NCI-H69 (cell line): ENCODE results near the gene ZNF254.
A peak's percentile ranks its signal among the peaks of the same experiment; 100 is the strongest.
"Not testable (repeated sequence)": the region's sequence is repeated elsewhere in the genome, so short reads cannot be mapped to it uniquely, and the experiment has no call there.

Source experiments
- DNase-seq: peaks from one replicate; lab custom pipeline; 2025; lab: John Stamatoyannopoulos, UW

Gene ZNF254

DNA sequence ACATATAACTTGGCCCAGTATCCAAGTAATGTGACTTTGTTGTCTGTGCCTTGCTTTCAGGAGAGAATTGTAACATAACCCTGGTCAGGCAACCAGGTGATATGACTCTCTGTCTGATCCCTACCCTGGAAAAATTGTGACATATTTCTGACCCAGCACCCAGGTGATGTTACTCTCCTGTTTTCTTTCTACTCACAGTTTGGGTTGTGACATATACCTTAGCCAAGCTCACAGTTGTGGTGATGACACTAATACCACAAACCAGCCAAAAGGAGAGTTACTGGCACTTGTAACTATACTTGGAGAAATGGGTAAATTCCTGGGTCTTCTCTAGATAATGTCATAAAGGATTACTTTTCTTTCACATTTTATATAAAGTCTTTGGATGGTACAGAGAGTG is 14.3 kb upstream of the ZNF254 start:
- no peak for DNase-seq

DNA sequence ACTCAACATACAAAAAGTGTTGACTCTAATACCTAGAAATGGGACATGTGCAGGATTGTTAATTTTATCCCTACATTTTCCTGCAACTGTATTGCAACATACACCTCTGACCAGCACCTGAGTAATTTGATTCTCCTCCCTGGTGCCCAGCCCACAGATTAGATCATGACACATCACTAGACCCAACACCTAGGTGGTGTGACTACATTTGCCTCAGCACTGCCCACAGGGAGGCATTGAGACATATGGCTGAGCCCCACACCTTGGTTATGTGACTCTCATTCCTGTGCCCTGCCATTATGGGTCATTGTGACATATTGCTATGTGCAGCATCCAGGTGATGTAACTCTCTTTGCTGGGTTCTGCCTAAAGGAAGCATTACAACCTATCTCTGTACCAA is 13.2 kb upstream of the ZNF254 start:
- no peak for DNase-seq

DNA sequence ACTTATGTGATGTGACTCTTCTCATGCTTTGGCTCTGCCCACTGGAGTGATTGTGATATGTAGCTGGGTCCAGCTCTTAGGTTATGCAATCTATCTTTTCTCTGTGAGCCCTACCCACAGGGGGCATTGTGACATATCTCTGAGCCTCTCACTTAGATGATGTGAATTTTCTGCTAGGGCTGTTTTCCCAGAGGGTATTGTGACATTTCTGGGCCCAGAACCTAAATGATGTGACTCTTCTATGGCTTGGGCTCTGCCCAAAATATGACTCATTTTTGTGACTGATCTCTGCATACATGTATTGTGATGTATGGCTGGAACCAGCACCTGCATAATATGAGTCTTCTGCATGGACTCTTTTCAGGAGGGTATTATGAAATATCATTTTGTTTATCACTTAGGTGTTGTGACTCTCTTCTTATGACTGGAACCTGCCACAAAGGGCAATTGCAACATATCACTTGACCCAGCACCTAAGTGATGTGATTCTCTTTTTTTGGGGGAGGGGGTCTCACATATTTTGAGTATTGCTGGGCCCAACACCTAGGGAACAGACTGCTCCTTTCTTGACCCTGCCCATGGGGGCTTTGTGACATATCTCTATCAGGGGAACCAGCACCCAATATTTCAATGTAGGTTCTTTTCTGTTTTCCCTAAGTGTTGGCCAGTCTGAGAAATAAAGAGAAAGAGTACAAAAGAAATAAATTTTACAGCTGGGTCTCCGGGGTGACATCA is 12.1 kb upstream of the ZNF254 start:
- DNase-seq = no peak

DNA sequence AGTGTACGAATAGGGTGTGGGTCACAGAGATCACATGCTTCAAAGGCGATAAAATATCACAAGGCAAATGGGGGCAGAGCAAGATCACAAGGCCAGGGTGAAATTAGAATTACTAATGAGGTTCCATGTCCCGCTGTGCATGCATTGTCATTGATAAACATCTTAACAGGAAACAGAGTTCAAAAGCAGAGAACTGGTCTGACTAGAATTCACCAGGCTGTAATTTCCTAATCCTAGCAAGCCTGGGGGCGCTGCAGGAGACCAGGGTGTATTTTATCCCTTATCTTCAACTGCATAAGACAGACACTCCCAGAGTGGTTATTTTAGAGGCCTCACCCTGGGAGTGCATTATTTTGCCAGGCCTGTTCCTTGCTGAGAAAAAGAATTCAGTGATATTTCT is 11.5 kb upstream of the ZNF254 start:
- DNase-seq = not testable (repeated sequence)

DNA sequence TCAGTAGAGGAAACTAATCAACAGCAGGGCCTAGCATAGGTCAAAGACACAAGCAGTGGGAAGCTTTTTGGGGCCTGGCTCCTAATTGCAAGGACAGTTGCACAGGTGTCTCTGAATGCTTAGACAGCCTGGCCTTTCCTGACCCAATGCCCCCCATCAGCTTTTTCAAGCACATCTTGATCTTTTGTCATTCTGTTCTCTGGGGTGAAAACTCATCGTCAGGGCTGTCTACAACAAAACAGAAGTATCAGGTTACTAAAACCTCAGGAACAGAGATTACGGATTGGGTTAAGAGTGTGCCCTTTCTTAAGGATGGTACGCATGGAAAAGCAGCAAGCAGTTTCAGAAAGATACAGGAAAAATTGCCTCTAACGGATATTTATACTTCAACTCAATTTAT is 8.3 kb upstream of the ZNF254 start:
- DNase-seq = no peak

DNA sequence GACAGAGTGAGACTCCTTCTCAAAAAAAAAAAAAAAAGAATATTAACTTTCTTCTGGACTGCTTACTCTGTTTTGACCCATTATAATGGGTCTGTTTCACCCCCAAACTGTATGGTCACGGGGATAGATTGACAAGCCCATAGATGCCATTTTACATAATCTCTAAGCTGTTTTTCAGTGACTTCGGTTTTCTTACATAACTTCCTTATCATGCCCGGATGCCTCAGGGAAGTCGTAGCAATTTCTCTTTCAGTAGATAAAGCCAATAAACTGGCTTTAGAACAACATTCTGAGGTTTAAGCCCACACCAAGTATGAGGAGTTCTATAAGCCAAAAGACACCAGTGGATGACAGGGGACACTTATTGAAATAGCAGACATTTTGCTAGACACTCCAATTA is 5.9 kb upstream of the ZNF254 start:
- DNase-seq = no peak

DNA sequence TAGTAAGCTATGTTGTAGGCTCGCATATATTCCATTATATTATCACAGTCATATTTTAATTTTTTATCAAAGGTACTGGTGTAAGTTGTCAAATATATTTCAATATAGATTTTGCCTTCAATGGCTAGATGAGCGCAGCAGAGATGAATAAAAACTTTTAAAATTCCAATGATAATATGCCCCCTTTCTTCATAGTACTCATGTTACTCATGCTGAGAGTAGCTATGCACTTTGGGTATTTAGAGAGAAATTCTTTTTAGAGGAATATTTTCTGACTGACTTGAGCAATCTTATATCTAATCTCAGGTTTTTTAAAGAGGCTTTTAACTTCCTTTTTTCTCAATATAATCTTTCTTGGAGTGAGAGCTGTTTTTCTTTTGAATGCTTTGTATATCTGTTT is 11.4 kb downstream of the ZNF254 start:
- DNase-seq = no peak

DNA sequence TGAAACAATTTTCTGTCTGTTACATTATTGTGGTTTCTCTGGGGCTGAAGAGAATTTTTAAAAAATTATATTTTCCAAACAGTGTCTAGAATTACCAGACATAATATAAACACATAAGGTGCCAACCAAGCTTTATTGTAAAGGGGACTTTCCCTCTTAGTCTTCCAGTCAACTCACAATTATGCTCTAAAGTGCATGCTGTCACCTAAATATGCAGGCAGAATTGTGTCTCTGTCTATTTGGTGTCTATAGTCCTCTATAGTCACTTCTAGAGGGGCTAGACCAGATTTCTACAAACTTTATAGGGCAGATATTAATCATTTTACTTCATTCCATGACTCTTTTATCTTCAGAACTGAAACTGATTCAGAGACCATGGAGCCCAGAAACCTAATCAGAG is 12.8 kb downstream of the ZNF254 start:
- DNase-seq = no peak

DNA sequence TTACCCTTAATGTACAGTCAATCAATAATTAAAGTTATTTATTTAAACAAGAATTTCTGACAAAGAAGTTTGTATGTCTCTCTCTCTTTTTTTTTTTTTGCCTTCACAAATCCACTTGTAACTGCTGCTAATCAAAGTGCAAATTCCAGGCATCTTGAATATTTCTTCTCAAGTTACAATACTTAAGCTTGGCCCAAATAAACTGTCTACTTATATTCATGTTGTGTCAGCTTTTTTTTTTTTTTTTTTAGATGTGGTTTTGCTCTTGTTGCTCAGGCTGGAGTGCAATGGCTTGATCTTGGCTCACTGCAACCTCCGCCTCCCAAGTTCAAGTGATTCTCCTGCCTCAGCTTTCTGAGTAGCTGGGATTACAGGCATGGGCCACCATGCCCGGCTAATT is 13.6 kb downstream of the ZNF254 start:
- DNase-seq = not testable (repeated sequence)

DNA sequence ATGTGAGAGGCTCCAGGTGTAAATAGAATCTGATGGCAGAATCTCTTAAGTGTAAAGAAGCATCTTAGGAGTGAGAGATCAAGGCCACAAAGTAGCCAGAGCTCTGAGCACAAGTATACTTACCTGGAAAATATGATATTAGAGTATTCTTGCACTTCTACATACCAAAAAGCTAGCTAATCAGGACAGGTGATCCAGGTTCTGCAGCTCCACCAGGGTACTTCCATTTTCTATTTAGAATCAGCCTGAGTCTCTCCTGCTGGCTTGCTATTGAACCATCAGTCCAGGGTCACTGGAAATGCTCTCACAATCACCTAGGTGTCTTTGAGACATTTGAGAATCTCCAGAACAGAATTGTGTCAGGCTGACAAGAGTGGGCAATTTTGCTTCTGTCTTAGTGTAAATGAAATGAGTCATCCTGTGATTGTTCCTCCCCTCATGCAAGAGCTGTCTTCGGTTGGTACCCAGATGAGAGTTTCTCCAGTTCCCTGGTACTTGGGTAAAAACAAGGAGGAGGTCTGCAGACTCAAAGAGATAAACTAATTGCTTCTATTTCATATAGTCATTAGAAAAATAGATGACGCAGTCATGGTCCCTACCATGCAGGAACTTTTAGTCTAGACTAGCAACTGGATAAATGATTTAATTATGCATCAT is 14.6 kb downstream of the ZNF254 start:
- peak; percentile 24 for DNase-seq

DNA sequence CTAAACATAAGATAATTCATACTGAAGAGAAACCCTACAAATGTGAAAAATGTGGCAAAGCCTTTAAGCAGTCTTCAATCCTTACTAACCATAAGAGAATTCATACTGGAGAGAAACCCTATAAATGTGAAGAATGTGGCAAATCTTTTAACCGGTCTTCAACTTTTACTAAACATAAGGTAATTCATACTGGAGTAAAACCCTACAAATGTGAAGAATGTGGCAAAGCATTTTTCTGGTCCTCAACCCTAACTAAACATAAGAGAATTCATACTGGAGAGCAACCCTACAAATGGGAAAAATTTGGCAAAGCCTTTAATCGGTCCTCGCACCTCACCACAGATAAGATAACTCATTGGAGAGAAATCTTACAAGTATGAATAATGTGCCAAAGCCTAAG is 40.6 kb downstream of the ZNF254 start:
- DNase-seq = no peak

DNA sequence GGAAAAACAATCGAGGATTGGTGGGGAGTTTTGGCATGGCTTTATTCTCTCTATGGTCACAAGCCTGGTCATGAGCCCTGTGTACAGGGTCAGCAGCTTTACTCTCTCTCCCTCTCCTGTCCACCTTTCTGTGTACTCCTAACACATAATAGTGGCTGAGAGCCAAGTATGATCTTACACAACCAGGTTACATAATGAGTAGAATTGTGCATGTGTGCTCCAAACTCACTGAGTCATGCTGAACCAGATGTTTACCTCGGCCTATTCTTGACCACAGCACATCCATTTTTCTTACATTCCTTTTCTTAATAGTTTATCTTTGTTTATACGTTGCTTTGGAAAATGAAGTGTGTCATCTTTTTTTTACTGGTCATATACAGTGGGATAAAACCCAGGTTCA is 53.1 kb downstream of the ZNF254 start:
- peak; percentile 43 for DNase-seq

DNA sequence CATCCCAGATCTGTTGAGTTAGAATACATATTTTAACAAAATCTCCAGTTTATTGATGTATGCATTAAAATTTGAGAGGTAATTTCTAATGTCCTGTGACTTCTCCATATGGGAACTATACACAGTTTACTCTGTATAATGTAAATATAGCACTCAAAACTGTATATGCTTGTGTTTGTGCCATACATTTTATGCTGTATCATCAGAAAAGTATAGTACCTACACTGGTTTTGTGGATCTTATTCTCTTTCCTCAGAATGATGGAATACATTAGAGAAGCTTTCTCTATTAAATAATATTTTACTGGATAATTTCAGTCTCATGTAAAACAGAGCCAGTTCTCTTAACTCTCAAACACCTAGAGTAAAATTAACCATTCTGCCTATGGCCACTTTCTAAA is 53.6 kb downstream of the ZNF254 start:
- DNase-seq = no peak

DNA sequence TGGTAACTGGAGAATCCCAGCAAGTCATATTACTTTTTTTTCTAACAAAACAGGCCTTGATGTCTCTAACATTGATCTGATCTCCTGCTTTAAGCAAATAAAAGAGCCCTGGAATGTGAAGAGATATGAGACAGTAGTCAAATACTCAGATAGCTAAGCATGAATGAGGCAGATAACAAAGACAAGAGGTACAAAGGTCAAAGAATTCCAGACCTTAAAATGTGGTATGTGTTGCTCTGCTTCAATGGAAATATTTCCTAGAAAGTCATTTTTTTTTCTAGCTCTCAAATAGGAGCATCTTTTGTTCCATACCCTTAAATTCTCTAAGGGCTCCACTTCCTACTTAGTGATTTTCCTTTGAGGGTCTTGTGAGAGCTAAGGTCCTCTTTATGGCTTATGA is 54.6 kb downstream of the ZNF254 start:
- DNase-seq = no peak

DNA sequence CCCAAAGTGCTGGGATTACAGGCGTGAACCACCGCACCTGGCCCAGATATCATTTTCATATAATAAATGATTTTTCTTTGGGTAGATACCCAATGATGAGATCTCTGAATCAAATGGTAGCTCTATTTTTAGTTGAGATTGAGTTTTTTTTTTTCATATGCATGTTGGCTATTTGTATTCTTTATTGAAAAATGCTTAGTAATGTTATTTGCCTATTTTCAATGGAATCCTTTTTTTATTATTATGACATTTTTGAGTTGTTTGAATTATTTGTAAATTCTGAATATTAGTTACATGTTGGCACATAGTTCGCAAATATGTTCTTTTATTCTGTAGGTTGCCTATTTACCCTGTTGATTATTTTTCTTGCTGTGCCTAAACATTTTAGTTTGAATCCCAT is 55.8 kb downstream of the ZNF254 start:
- DNase-seq = no peak

DNA sequence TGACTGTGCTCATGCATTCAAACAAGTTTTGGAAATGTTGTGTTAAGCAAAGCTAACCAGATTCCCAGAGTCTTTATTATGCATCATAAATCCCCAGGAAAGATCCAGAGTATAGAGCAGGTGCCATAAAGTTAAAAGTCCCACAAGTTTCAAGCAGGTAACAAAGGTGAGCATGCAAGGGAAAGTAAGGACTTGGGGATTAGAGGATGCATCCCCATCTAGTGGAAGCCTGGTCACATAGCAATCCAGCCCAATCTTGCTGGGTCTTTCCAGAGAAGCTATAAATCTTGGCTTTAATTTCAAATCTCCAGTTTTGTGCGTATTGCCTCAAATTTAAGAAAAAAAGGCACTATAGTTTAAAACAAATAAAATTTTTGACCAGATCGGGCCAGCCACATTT is 72.7 kb downstream of the ZNF254 start:
- DNase-seq = peak; percentile 28

DNA sequence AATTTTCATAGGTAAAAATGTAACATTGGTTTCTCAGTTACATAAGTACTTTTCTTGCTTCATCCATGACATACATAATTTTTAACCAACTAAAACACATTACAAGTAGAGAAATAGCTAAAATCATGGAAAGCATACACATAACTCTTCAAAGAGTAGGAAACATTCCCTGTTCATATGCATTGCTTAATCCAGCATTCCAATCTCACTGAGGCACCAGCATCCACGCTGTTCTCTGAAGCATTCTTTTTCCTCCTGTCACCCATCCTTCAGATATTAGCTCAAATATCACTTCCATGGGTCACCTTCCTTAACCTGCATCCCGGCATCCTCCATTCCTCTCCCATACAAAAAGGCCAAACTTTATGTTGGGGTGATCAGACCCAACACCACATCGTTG is 79.1 kb downstream of the ZNF254 start:
- no peak for DNase-seq

DNA sequence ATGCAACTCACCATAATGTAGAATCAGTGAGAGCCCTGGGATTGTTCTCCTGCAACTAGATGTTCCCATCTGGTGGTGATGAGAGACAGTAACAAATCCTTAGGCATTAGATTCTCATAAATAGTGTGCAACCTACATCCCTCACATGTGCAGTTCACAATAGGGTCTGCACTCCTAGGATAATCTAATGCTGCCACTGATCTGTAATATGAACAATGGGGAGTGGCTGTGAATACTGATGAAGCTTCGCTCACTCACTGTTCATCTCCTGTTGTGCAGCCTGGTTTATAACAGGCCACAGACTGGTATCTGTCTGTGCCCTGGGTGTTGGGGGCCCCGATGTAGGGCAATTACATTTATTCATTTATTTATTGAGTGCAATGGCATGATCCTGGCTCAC is 86.9 kb downstream of the ZNF254 start:
- no peak for DNase-seq

DNA sequence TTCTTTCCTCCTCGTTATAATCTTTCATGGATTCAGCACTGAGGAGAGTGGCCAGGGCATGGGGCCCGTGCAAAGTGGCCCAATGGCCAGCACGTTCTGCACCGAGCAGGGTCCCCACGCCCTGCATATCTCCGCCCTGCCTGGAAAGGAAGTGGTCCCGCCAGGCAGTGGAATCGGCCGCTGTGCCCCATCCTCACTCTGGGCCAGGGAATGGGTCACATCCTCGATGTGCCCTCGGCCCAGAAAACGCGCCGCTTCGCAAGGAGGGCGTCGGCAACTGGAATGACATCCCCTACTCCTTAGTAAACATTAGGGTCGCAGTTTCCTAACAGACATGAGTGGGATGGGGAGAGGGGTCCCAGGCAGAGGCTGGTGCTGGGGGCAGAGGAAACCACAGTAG is 90.7 kb downstream of the ZNF254 start:
- no peak for DNase-seq

DNA sequence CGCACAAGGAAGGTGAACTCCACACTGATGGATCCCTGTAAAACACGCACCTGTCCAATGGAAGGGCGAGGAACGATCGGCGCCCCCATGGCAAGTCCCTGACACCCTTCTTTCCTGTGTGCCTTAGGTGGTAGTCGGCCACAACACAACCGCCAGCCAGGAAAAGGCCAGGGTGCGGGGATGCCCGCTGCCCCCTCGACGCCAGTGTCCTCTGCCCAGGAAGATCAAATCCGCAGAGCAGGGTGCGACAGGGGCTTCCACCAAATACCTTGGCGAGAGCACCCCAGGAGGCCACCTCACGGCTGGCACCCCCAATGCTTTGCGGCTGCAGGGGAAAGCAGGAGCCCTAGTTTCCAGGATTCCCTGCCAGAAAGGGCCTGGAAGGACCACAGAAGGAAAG is 91.2 kb downstream of the ZNF254 start:
- no peak for DNase-seq
